Neural progenitor cell (in vitro differentiated cells): ENCODE results near the gene ZBTB46. TPM values are rescaled to one million over a fixed set of nuclear protein-coding genes. Genes with fewer than 3 reads are reported as not detected.
A peak's percentile ranks its signal among the peaks of the same experiment; 100 is the strongest.

Experiments
- DNase-seq: peaks from one replicate; pipeline ENCODE4 v3.0.0-alpha.2; 2016; ENCODE audit warnings: low spot score
- H2AFZ ChIP-seq: fragments of 200-600 bp; sonication (generic); replicated peaks from 2 replicates; pipeline ENCODE4 v1.6.1; 2016; ENCODE audit warnings: antibody characterized with exemption
- H3F3A ChIP-seq: fragments of 200-600 bp; sonication (generic); 2 replicates; pipeline ENCODE4 v1.6.1; 2016; ENCODE audit warnings: antibody characterized with exemption, low read depth
- H3K27ac ChIP-seq: fragments of 200-600 bp; sonication (generic); 2 replicates; pipeline ENCODE4 v1.5.1; 2016; ENCODE audit warnings: mild to moderate bottlenecking
- H3K27me3 ChIP-seq: fragments of 200-600 bp; sonication (generic); 2 replicates; pipeline ENCODE4 v1.6.1; 2016; ENCODE audit warnings: mild to moderate bottlenecking, moderate library complexity
- H3K36me3 ChIP-seq: fragments of 200-600 bp; sonication (generic); 2 replicates; pipeline ENCODE4 v1.5.1; 2016
- H3K4me1 ChIP-seq: fragments of 200-600 bp; sonication (generic); 2 replicates; pipeline ENCODE4 v1.6.1; 2016; ENCODE audit warnings: mixed run types
- H3K4me2 ChIP-seq: fragments of 200-600 bp; sonication (generic); 2 replicates; pipeline ENCODE4 v1.6.1; 2016
- H3K4me3 ChIP-seq: fragments of 200-600 bp; sonication (generic); 2 replicates; pipeline ENCODE4 v1.5.1; 2016
- H3K79me2 ChIP-seq: fragments of 200-600 bp; sonication (generic); 2 replicates; pipeline ENCODE4 v1.6.1; 2016; ENCODE audit warnings: low read depth
- H3K9ac ChIP-seq: fragments of 200-600 bp; sonication (generic); 2 replicates; pipeline ENCODE4 v1.6.1; 2016
- H3K9me3 ChIP-seq: fragments of 200-600 bp; sonication (generic); 2 replicates; pipeline ENCODE4 v1.5.1; 2016; ENCODE audit warnings: low read depth
- H4K20me1 ChIP-seq: fragments of 200-600 bp; sonication (generic); 2 replicates; pipeline ENCODE4 v1.6.1; 2016; ENCODE audit warnings: low read depth
- H3K27ac Mint-ChIP-seq: 3 replicates; pipeline ENCODE4 v1.8.0; 2021; ENCODE audit warnings: mixed read lengths
- H3K27me3 Mint-ChIP-seq: 2 replicates; pipeline ENCODE4 v1.8.0; 2022; ENCODE audit warnings: low read depth, mild to moderate bottlenecking, inconsistent platforms, moderate library complexity, mixed read lengths; ENCODE audit not compliant: insufficient read depth
- H3K36me3 Mint-ChIP-seq: 3 replicates; pipeline ENCODE4 v1.8.0; 2021; ENCODE audit warnings: mixed read lengths
- H3K4me1 Mint-ChIP-seq: 3 replicates; pipeline ENCODE4 v1.8.0; 2021; ENCODE audit warnings: mixed read lengths
- H3K4me3 Mint-ChIP-seq: 3 replicates; pipeline ENCODE4 v1.8.0; 2021; ENCODE audit warnings: mild to moderate bottlenecking, moderate library complexity, mixed read lengths
- H3K9me3 Mint-ChIP-seq: 3 replicates; pipeline ENCODE4 v1.8.0; 2020; ENCODE audit warnings: mixed read lengths
- CTCF ChIP-seq: fragments of 200-600 bp; sonication (generic); IDR thresholded peaks from 2 replicates; pipeline ENCODE4 v1.5.1; 2017; ENCODE audit warnings: antibody characterized with exemption, mild to moderate bottlenecking
- EZH2 ChIP-seq: fragments of 200-600 bp; sonication (generic); IDR thresholded peaks from 2 replicates; pipeline ENCODE4 v1.6.1; 2017; ENCODE audit warnings: antibody characterized with exemption, mild to moderate bottlenecking, moderate library complexity
- EZH2phosphoT487 ChIP-seq: fragments of 200-600 bp; sonication (generic); IDR thresholded peaks from 2 replicates; pipeline ENCODE4 v1.6.1; 2017; ENCODE audit warnings: antibody characterized with exemption
- total RNA-seq: library from RNA; depleted of rRNA; stranded (reverse); fragments of >200 nt; gene quantifications from 2 replicates; pipeline ENCODE4 v1.2.3, GENCODE V29; 2015; ENCODE audit warnings: low replicate concordance

Gene ZBTB46
- total RNA-seq, 1 donor from 2014 or later, result 8.1 TPM

DNA sequence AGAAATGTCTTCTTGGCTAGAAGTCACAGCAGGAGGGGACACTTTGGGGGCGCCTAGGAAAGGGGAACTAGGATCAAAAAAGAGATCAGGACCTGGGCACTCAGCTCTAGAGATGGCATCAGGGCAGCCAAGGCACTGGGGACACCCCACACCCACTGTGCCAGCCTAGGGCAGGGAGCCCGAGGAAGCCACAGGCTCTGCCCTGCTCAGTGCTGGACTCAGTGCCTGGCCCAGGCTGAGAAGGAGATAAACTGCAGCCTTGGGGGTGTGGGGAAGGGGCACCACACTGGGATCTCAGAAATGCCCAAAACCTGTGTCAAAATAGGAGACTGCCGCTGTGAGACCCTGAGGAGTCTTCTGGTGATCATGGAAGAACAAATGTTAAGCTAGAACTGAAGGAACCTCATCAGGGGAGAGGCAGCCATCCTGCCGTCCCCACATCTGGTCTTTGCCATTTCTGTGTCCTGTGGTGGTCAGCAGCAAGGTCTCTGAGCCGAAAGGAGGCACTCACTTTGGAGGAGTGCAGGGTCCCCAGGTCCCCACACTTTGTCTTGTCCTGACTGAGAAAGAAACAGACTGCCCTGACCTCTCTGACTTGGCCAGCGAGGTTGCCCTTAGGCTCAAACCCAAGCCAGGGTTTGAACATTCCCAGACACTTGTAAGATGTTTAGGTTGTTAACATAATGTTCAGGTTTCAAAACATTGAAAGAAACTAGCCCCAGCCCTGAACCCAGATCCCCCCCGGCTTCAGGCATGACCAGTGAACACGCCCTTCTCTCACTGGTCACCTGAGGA lies 125.6 kb downstream of the ZBTB46 start:
- Histone ChIP-seq H3K4me1 (peaks cover 6% of the 10 kb centered on the region), H3K36me3 (peaks cover 2% of the 10 kb centered on the region), H3K4me2 (no peak overlapping the region), H3K9me3 (no peaks in the 10 kb centered on the region), H3K4me3 (no peak overlapping the region), H3K27ac (no peak overlapping the region), H2AFZ (no peak overlapping the region), H3K27me3 (no peaks in the 10 kb centered on the region), H3K79me2 (peaks cover 45% of the 10 kb centered on the region), H3F3A (no peaks in the 10 kb centered on the region), H3K9ac (no peak overlapping the region), H4K20me1 (peaks cover 22% of the 10 kb centered on the region)
- TF ChIP-seq EZH2 (no peak), CTCF (no peak), EZH2phosphoT487 (no peak)
- Mint-ChIP-seq H3K9me3 (no peaks in the 10 kb centered on the region), H3K4me3 (peak overlapping the region; percentile 92), H3K27me3 (peaks cover 5% of the 10 kb centered on the region), H3K4me1 (peaks cover 20% of the 10 kb centered on the region), H3K36me3 (peaks cover 15% of the 10 kb centered on the region), H3K27ac (no peak overlapping the region)
- DNase-seq, result no peak

DNA sequence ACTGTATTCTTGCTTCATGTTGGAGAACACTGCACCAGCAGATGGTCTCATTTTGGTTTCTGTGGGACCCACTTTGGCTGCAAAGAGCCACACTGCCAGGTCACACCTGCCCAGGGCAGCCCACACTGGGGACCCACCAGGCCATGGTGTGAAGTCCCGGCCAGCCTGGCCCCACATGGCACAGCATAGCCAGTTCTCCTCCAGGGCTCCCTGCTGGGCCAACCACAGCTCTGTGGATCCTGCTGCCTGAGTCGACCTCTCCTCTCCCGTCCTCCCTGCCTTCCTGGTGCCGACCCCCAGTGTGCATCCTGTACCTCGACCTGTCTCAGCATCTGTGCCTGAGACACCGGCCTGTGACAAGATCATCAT lies 126.3 kb downstream of the ZBTB46 start:
- Histone ChIP-seq H3F3A (no peaks in the 10 kb centered on the region), H3K79me2 (peaks cover 38% of the 10 kb centered on the region), H3K4me1 (peaks cover 6% of the 10 kb centered on the region), H4K20me1 (peaks cover 22% of the 10 kb centered on the region), H3K27me3 (no peaks in the 10 kb centered on the region), H2AFZ (no peak overlapping the region), H3K9ac (no peak overlapping the region), H3K27ac (no peak overlapping the region), H3K36me3 (no peaks in the 10 kb centered on the region), H3K9me3 (no peaks in the 10 kb centered on the region), H3K4me2 (no peak overlapping the region), H3K4me3 (no peak overlapping the region)
- no peak for DNase-seq
- H3K36me3 Mint-ChIP-seq, result peaks cover 12% of the 10 kb centered on the region
- peaks cover 5% of the 10 kb centered on the region for H3K27me3 Mint-ChIP-seq
- no peak overlapping the region for H3K27ac Mint-ChIP-seq
- H3K4me3 Mint-ChIP-seq, result peak overlapping the region; percentile 38
- TF ChIP-seq CTCF (no peak), EZH2 (no peak), EZH2phosphoT487 (no peak)
- H3K9me3 Mint-ChIP-seq, result no peaks in the 10 kb centered on the region
- peaks cover 18% of the 10 kb centered on the region for H3K4me1 Mint-ChIP-seq

- Histone ChIP-seq H3K4me1 (peaks cover 6% of the 10 kb centered on the region), H4K20me1 (peaks cover 19% of the 10 kb centered on the region), H3K9me3 (no peaks in the 10 kb centered on the region), H3K27me3 (no peaks in the 10 kb centered on the region), H3F3A (no peaks in the 10 kb centered on the region), H3K9ac (no peak overlapping the region), H3K27ac (no peak overlapping the region), H3K4me3 (no peak overlapping the region), H2AFZ (no peak overlapping the region), H3K36me3 (no peaks in the 10 kb centered on the region), H3K79me2 (peaks cover 32% of the 10 kb centered on the region), H3K4me2 (no peak overlapping the region)
- Mint-ChIP-seq H3K9me3 (no peaks in the 10 kb centered on the region), H3K4me3 (no peak overlapping the region), H3K36me3 (peaks cover 12% of the 10 kb centered on the region), H3K27ac (no peak overlapping the region), H3K4me1 (peaks cover 15% of the 10 kb centered on the region), H3K27me3 (peaks cover 4% of the 10 kb centered on the region)
- TF ChIP-seq EZH2, result no peak
- DNase-seq, result no peak
Measured at GRCh38 chr20:63703976-63704748, 126.9 kb downstream of the ZBTB46 start.
